GM12864 (cell line): ENCODE measurements around the gene ZNF821.

Experiments
- DNase-seq: peaks from one replicate; pipeline ENCODE4 v3.0.0-alpha.2; 2011; ENCODE audit warnings: low read depth
- H3K4me3 ChIP-seq: 2 replicates; pipeline ENCODE4 v1.5.1; 2011; ENCODE audit warnings: mild to moderate bottlenecking, low read depth, low read length, control low read depth
- CTCF ChIP-seq: IDR thresholded peaks from 2 replicates; pipeline ENCODE4 v1.5.1; 2011; ENCODE audit warnings: low read depth, mild to moderate bottlenecking, moderate library complexity, low read length, control low read depth, inconsistent platforms; ENCODE audit errors: missing control alignments

Gene ZNF821

GRCh38 chr16:71927383-71927782 lies 43.4 kb upstream of the ZNF821 start:
- TF ChIP-seq CTCF: no peak

GRCh38 chr16:71924710-71925109 lies 40.7 kb upstream of the ZNF821 start:
- DNase-seq: no peak
- no peak overlapping the region for H3K4me3 ChIP-seq
- TF ChIP-seq CTCF: no peak

More at GRCh38 chr16:71927383-71927782, 43.4 kb upstream of the ZNF821 start:
- no peak overlapping the region for H3K4me3 ChIP-seq
- no peak for DNase-seq

- no peak overlapping the region for H3K4me3 ChIP-seq
- no peak for DNase-seq
- no peak for TF ChIP-seq CTCF
These were observed 40.1 kb upstream of the ZNF821 start for GRCh38 chr16:71923941-71924690.

- DNase-seq: no peak
- no peak overlapping the region for H3K4me3 ChIP-seq
- TF ChIP-seq CTCF: no peak
These were observed 36.7 kb upstream of the ZNF821 start for GRCh38 chr16:71920658-71921057.

- peak; percentile 49 for DNase-seq
- no peak for TF ChIP-seq CTCF
- no peak overlapping the region for H3K4me3 ChIP-seq
These were observed 35.1 kb upstream of the ZNF821 start for GRCh38 chr16:71919035-71919434.

GRCh38 chr16:71917900-71918299 lies 33.9 kb upstream of the ZNF821 start:
- TF ChIP-seq CTCF: no peak
- H3K4me3 ChIP-seq: no peak overlapping the region
- no peak for DNase-seq

- no peak for TF ChIP-seq CTCF
- H3K4me3 ChIP-seq: no peak overlapping the region
- DNase-seq: no peak
These were observed 32.5 kb upstream of the ZNF821 start for GRCh38 chr16:71916397-71916920.
